Measurements from ENCODE around the gene PCDHGA7. TPM values are rescaled to one million over a fixed set of nuclear protein-coding genes. Genes with fewer than 3 reads are reported as not detected.
A peak's percentile ranks its signal among the peaks of the same experiment; 100 is the strongest.
"Not testable (repeated sequence)": the region's sequence is repeated elsewhere in the genome, so short reads cannot be mapped to it uniquely, and the experiment has no call there.

Gene PCDHGA7
- total RNA-seq, 1 experiment from 2014 or later: 0.43 TPM

DNA sequence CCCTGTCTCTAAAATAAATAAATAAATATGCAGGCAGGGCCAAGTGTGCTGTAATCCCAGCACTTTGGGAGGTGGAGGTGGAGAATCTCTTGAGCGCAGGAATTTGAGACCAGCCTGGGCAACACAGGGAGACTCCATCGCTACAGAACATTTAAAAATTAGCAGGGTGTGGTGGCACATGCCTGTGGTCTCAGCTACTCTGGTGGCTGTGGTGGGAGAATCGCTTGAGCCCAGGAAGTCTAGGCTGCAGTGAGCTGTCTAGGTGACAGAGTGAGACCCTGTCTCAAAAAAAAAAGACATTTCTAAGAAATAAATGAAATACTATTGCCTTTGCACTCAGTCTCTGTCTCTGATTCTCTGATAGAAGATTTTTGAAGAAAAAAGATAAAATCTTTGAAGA lies 29.0 kb downstream of the PCDHGA7 start:
- intact Hi-C loops (cut with micrococcal nuclease; ENCODE audit: unreplicated experiment): loop anchor here (5.0 kb wide), 1 partner anchor 89 kb away; the partner anchor contains the start of gene TAF7
- peaks cover 10% of the 10 kb centered on the region for H3K9me3 ChIP-seq
- ChIA-PET CTCF (no interaction called here), POLR2A (no interaction called here)
- no TSS peak for BruUV-seq (replicated peaks)
- Mint-ChIP-seq H3K9me3 (ENCODE audit: unreplicated experiment) (peaks cover 35% of the 10 kb centered on the region), H3K27me3 (ENCODE audit: insufficient read depth, unreplicated experiment) (no peaks in the 10 kb centered on the region), H3K36me3 (ENCODE audit: insufficient read depth, unreplicated experiment) (peaks cover 4% of the 10 kb centered on the region), H3K4me3 (ENCODE audit: unreplicated experiment) (no peak overlapping the region), H3K27ac (ENCODE audit: unreplicated experiment) (no peak overlapping the region), H3K4me1 (ENCODE audit: low read depth, unreplicated experiment) (no peaks in the 10 kb centered on the region)
- H3K4me3 ChIP-seq (ENCODE audit: low read depth, low read length): no peak overlapping the region
- TF ChIP-seq, protein P1, sequence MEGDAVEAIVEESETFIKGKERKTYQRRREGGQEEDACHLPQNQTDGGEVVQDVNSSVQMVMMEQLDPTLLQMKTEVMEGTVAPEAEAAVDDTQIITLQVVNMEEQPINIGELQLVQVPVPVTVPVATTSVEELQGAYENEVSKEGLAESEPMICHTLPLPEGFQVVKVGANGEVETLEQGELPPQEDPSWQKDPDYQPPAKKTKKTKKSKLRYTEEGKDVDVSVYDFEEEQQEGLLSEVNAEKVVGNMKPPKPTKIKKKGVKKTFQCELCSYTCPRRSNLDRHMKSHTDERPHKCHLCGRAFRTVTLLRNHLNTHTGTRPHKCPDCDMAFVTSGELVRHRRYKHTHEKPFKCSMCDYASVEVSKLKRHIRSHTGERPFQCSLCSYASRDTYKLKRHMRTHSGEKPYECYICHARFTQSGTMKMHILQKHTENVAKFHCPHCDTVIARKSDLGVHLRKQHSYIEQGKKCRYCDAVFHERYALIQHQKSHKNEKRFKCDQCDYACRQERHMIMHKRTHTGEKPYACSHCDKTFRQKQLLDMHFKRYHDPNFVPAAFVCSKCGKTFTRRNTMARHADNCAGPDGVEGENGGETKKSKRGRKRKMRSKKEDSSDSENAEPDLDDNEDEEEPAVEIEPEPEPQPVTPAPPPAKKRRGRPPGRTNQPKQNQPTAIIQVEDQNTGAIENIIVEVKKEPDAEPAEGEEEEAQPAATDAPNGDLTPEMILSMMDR (IDR thresholded peaks at IDR 0.05; ENCODE audit: insufficient read depth in 1 of 2, low read depth in 1 of 2, low read length in 1 of 2, severe bottlenecking in 1 of 2, unreplicated experiment in 1 of 2): no peak
- H3K4me1 ChIP-seq: no peaks in the 10 kb centered on the region
- no peaks in the 10 kb centered on the region for H3K36me3 ChIP-seq (ENCODE audit: control insufficient read depth, insufficient read depth, low read length)
- H3K27me3 ChIP-seq (replicated peaks; ENCODE audit: control insufficient read depth, insufficient read depth, low read length): no peaks in the 10 kb centered on the region
- DNase-seq: no peak

DNA sequence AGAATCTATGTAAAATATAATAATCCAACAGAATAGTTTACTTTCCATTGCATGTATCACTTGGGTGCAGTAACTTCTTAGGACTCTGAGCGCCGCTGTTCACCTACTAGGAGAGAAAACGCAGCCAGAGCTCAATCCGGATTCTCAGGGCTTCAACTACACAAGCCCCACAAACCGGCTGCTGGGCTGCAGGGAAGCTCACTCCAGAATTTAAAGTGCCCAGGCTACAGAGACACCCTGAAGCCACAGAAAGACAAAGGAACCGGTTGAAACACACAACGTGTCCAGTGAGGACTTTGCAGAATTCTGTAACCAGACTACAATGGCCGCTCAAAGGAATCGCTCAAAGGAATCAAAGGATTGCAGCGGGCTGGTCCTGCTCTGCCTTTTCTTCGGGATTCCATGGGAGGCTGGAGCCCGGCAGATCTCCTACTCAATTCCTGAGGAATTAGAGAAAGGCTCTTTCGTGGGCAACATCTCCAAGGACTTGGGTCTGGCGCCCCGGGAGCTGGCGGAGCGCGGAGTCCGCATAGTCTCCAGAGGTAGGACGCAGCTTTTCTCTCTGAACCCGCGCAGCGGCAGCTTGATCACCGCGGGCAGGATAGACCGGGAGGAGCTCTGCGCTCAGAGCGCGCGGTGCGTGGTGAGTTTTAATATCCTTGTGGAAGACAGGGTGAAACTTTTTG lies 30.5 kb downstream of the PCDHGA7 start, which contains the start of gene PCDHGA10:
TSS of gene PCDHGA10 (plus strand) at position 134 of the 686 bp plus-strand sequence. CDS start at position 323, 189 bp downstream.
- Histone ChIP-seq H3K4me1 (no peaks in the 10 kb centered on the region), H3K9me3 (peaks cover 11% of the 10 kb centered on the region), H3K4me3 (ENCODE audit: low read depth, low read length) (peak within 1 kb of the TSS; percentile 49), H3K36me3 (ENCODE audit: control insufficient read depth, insufficient read depth, low read length) (no peaks in the 10 kb centered on the region), H3K27me3 (replicated peaks; ENCODE audit: control insufficient read depth, insufficient read depth, low read length) (no peaks in the 10 kb centered on the region)
- H3K4me1 Mint-ChIP-seq (ENCODE audit: low read depth, unreplicated experiment): no peaks in the 10 kb centered on the region
- DNase-seq: peak in 1 of 2 experiments; percentile 50
- TF ChIP-seq, protein P1 (IDR thresholded peaks at IDR 0.05; ENCODE audit: insufficient read depth in 1 of 2, low read depth in 1 of 2, low read length in 1 of 2, severe bottlenecking in 1 of 2, unreplicated experiment in 1 of 2): peak; percentile 50 to 55
- H3K36me3 Mint-ChIP-seq (ENCODE audit: insufficient read depth, unreplicated experiment): peaks cover 8% of the 10 kb centered on the region
- CTCF ChIA-PET: interaction anchor here (0.9 to 2.1 kb wide), 8 partner anchors 87 to 190 kb away, joined by 3 to 16 read pairs (median 4); partner anchors contain the start of gene PCDHB14
- H3K4me3 Mint-ChIP-seq (ENCODE audit: unreplicated experiment): peak within 1 kb of the TSS; percentile 86
- TSS peak; percentile 19 for BruUV-seq (replicated peaks)
- no peaks in the 10 kb centered on the region for H3K27me3 Mint-ChIP-seq (ENCODE audit: insufficient read depth, unreplicated experiment)
- no peak within 1 kb of the TSS for H3K27ac Mint-ChIP-seq (ENCODE audit: unreplicated experiment)
- H3K9me3 Mint-ChIP-seq (ENCODE audit: unreplicated experiment): peaks cover 37% of the 10 kb centered on the region
- POLR2A ChIA-PET: interaction anchor here (1.4 kb wide), 1 partner anchor 92 kb away, joined by 4 read pairs; the partner anchor contains the start of gene TAF7
- intact Hi-C loops (cut with micrococcal nuclease; ENCODE audit: unreplicated experiment): loop anchor here (1.0 to 5.0 kb wide), 4 partner anchors 91 to 147 kb away; partner anchors contain the start of gene TAF7

DNA sequence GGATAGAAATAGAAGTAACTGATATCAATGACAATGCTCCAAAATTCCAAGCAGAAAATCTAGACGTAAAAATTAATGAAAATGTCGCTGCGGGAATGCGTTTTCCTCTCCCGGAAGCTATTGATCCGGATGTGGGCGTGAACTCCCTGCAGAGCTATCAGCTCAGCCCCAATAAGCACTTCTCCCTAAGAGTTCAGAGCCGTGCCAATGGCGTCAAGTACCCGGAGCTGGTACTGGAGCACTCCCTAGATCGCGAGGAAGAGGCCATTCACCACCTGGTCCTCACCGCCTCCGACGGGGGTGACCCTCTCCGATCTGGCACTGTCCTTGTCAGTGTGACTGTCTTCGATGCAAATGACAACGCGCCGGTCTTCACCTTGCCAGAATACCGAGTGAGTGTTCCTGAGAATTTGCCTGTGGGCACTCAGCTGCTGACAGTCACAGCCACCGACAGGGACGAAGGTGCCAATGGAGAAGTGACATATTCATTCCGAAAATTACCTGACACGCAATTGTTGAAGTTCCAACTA lies 31.1 kb downstream of the PCDHGA7 start:
- Histone ChIP-seq H3K36me3 (ENCODE audit: control insufficient read depth, insufficient read depth, low read length) (no peaks in the 10 kb centered on the region), H3K4me1 (no peaks in the 10 kb centered on the region), H3K27me3 (replicated peaks; ENCODE audit: control insufficient read depth, insufficient read depth, low read length) (no peaks in the 10 kb centered on the region), H3K4me3 (ENCODE audit: low read depth, low read length) (peak overlapping the region; percentile 49), H3K9me3 (peaks cover 11% of the 10 kb centered on the region)
- ChIA-PET CTCF (interaction anchor here (1.1 to 2.1 kb wide), 6 partner anchors 102 to 190 kb away, joined by 4 to 16 read pairs (median 6); partner anchors contain the start of gene PCDHB14), POLR2A (interaction anchor here (1.4 kb wide), 1 partner anchor 93 kb away, joined by 4 read pairs; the partner anchor contains the start of gene TAF7)
- DNase-seq: no peak
- peaks cover 14% of the 10 kb centered on the region for H3K36me3 Mint-ChIP-seq (ENCODE audit: insufficient read depth, unreplicated experiment)
- H3K4me3 Mint-ChIP-seq (ENCODE audit: unreplicated experiment): peak overlapping the region; percentile 86
- H3K4me1 Mint-ChIP-seq (ENCODE audit: low read depth, unreplicated experiment): no peaks in the 10 kb centered on the region
- H3K27me3 Mint-ChIP-seq (ENCODE audit: insufficient read depth, unreplicated experiment): no peaks in the 10 kb centered on the region
- no TSS peak for BruUV-seq (replicated peaks)
- no peak overlapping the region for H3K27ac Mint-ChIP-seq (ENCODE audit: unreplicated experiment)
- H3K9me3 Mint-ChIP-seq (ENCODE audit: unreplicated experiment): peaks cover 42% of the 10 kb centered on the region
- intact Hi-C loops (cut with micrococcal nuclease; ENCODE audit: unreplicated experiment): loop anchor here (1.0 to 5.0 kb wide), 3 partner anchors 91 to 147 kb away; partner anchors contain the start of gene TAF7
- TF ChIP-seq, protein P1 (IDR thresholded peaks at IDR 0.05; ENCODE audit: insufficient read depth in 1 of 2, low read depth in 1 of 2, low read length in 1 of 2, severe bottlenecking in 1 of 2, unreplicated experiment in 1 of 2): no peak

DNA sequence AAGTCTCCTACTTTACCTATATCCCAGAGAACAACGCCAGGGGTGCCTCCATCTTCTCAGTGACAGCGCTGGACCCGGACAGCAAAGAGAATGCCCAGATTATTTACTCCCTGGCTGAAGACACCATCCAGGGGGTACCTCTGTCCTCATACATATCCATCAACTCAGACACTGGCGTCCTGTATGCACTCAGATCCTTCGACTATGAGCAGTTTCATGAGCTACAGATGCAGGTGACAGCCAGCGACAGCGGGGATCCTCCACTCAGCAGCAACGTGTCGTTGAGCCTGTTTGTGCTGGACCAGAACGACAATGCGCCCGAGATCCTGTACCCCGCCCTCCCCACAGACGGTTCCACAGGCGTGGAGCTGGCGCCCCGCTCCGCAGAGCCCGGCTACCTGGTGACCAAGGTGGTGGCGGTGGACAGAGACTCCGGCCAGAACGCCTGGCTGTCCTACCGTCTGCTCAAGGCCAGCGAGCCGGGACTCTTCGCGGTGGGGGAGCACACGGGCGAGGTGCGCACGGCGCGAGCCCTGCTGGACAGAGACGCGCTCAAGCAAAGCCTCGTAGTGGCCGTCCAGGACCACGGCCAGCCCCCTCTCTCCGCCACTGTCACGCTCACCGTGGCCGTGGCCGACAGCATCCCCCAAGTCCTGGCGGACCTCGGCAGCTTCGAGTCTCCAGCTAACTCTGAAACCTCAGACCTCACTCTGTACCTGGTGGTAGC lies 32.2 kb downstream of the PCDHGA7 start:
- Mint-ChIP-seq H3K9me3 (ENCODE audit: unreplicated experiment) (peaks cover 39% of the 10 kb centered on the region), H3K36me3 (ENCODE audit: insufficient read depth, unreplicated experiment) (peaks cover 23% of the 10 kb centered on the region)
- H3K4me3 ChIP-seq (ENCODE audit: low read depth, low read length); DNase-seq; POLR2A ChIA-PET; BruUV-seq (replicated peaks); H3K4me1 ChIP-seq; CTCF ChIA-PET; H3K27ac Mint-ChIP-seq (ENCODE audit: unreplicated experiment); H3K4me1 Mint-ChIP-seq (ENCODE audit: low read depth, unreplicated experiment); H3K36me3 ChIP-seq (ENCODE audit: control insufficient read depth, insufficient read depth, low read length); H3K27me3 Mint-ChIP-seq (ENCODE audit: insufficient read depth, unreplicated experiment); H3K27me3 ChIP-seq (replicated peaks; ENCODE audit: control insufficient read depth, insufficient read depth, low read length); H3K4me3 Mint-ChIP-seq (ENCODE audit: unreplicated experiment): not testable (repeated sequence)
- peaks cover 15% of the 10 kb centered on the region for H3K9me3 ChIP-seq
- intact Hi-C loops (cut with micrococcal nuclease; ENCODE audit: unreplicated experiment): loop anchor here (5.0 kb wide), 1 partner anchor 92 kb away; the partner anchor contains the start of gene TAF7

All from Caco-2 (cell line).